ENCODE results near the gene TXNDC8. TPM values are rescaled to one million over a fixed set of nuclear protein-coding genes. Genes with fewer than 3 reads are reported as not detected.

TXNDC8 gene
- total and polyA plus RNA-seq, 2 of the 13 experiments (the other 11 are each of a cell fraction or from before 2014, with no cell fraction given) = not detected

DNA sequence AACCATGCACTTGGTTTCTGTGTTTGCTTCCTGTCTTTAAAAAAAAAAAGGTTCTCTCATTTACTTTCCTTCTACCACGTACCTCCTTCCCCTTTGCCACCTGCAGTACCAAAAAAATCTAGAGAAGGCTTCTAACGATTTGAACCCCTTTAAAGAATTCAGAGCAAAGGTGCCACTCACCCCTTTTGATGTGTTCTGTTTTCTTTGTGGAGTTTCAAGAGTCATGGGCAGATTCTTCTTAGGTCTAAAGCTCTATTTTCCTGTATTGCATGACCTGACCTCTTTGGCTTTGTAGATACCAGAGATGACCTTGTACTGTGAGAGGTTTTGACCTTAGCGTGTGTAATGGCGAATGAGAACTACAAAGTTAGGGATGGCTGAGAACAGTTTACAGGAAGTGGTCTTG, 29.0 kb downstream of the TXNDC8 start (continued):
- TF ChIP-seq, protein P1, sequence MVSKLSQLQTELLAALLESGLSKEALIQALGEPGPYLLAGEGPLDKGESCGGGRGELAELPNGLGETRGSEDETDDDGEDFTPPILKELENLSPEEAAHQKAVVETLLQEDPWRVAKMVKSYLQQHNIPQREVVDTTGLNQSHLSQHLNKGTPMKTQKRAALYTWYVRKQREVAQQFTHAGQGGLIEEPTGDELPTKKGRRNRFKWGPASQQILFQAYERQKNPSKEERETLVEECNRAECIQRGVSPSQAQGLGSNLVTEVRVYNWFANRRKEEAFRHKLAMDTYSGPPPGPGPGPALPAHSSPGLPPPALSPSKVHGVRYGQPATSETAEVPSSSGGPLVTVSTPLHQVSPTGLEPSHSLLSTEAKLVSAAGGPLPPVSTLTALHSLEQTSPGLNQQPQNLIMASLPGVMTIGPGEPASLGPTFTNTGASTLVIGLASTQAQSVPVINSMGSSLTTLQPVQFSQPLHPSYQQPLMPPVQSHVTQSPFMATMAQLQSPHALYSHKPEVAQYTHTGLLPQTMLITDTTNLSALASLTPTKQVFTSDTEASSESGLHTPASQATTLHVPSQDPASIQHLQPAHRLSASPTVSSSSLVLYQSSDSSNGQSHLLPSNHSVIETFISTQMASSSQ (IDR thresholded peaks at IDR 0.05; ENCODE audit: low read depth) = no peak
- TF ChIP-seq, protein P1 (CRISPR knock-in tag; IDR thresholded peaks at IDR 0.05; ENCODE audit: borderline replicate concordance) = no peak
- no peak for TF ChIP-seq ZSCAN20 (CRISPR knock-in tag; IDR thresholded peaks at IDR 0.05; ENCODE audit: borderline replicate concordance)
- TF ChIP-seq, protein P2, sequence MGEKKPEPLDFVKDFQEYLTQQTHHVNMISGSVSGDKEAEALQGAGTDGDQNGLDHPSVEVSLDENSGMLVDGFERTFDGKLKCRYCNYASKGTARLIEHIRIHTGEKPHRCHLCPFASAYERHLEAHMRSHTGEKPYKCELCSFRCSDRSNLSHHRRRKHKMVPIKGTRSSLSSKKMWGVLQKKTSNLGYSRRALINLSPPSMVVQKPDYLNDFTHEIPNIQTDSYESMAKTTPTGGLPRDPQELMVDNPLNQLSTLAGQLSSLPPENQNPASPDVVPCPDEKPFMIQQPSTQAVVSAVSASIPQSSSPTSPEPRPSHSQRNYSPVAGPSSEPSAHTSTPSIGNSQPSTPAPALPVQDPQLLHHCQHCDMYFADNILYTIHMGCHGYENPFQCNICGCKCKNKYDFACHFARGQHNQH (CRISPR knock-in tag; IDR thresholded peaks at IDR 0.05) = no peak
- no peak for TF ChIP-seq POLR2AphosphoS2 (IDR thresholded peaks at IDR 0.05; ENCODE audit: low read depth, low read length)
- TF ChIP-seq ZSCAN25 (CRISPR knock-in tag; IDR thresholded peaks at IDR 0.05) = no peak
- TF ChIP-seq, protein P3, sequence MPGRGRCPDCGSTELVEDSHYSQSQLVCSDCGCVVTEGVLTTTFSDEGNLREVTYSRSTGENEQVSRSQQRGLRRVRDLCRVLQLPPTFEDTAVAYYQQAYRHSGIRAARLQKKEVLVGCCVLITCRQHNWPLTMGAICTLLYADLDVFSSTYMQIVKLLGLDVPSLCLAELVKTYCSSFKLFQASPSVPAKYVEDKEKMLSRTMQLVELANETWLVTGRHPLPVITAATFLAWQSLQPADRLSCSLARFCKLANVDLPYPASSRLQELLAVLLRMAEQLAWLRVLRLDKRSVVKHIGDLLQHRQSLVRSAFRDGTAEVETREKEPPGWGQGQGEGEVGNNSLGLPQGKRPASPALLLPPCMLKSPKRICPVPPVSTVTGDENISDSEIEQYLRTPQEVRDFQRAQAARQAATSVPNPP (CRISPR knock-in tag; IDR thresholded peaks at IDR 0.05) = no peak
- TF ChIP-seq EP300 (IDR thresholded peaks at IDR 0.05; ENCODE audit: low read depth in 2 of 2, low read length in 2 of 2) = peak in 1 of 2 experiments; percentile 60; a peak in 1 of 4 replicates
- TF ChIP-seq EP300 (CRISPR knock-in tag; IDR thresholded peaks at IDR 0.05; ENCODE audit: borderline replicate concordance) = no peak
- TF ChIP-seq, protein P4, sequence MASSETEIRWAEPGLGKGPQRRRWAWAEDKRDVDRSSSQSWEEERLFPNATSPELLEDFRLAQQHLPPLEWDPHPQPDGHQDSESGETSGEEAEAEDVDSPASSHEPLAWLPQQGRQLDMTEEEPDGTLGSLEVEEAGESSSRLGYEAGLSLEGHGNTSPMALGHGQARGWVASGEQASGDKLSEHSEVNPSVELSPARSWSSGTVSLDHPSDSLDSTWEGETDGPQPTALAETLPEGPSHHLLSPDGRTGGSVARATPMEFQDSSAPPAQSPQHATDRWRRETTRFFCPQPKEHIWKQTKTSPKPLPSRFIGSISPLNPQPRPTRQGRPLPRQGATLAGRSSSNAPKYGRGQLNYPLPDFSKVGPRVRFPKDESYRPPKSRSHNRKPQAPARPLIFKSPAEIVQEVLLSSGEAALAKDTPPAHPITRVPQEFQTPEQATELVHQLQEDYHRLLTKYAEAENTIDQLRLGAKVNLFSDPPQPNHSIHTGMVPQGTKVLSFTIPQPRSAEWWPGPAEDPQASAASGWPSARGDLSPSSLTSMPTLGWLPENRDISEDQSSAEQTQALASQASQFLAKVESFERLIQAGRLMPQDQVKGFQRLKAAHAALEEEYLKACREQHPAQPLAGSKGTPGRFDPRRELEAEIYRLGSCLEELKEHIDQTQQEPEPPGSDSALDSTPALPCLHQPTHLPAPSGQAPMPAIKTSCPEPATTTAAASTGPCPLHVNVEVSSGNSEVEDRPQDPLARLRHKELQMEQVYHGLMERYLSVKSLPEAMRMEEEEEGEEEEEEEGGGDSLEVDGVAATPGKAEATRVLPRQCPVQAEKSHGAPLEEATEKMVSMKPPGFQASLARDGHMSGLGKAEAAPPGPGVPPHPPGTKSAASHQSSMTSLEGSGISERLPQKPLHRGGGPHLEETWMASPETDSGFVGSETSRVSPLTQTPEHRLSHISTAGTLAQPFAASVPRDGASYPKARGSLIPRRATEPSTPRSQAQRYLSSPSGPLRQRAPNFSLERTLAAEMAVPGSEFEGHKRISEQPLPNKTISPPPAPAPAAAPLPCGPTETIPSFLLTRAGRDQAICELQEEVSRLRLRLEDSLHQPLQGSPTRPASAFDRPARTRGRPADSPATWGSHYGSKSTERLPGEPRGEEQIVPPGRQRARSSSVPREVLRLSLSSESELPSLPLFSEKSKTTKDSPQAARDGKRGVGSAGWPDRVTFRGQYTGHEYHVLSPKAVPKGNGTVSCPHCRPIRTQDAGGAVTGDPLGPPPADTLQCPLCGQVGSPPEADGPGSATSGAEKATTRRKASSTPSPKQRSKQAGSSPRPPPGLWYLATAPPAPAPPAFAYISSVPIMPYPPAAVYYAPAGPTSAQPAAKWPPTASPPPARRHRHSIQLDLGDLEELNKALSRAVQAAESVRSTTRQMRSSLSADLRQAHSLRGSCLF (CRISPR knock-in tag; IDR thresholded peaks at IDR 0.05; ENCODE audit: borderline replicate concordance) = no peak
- no peak for TF ChIP-seq ZNF605 (CRISPR knock-in tag; IDR thresholded peaks at IDR 0.05)
- no peak for TF ChIP-seq ZNF3 (CRISPR knock-in tag; IDR thresholded peaks at IDR 0.05)
- TF ChIP-seq, protein P5, sequence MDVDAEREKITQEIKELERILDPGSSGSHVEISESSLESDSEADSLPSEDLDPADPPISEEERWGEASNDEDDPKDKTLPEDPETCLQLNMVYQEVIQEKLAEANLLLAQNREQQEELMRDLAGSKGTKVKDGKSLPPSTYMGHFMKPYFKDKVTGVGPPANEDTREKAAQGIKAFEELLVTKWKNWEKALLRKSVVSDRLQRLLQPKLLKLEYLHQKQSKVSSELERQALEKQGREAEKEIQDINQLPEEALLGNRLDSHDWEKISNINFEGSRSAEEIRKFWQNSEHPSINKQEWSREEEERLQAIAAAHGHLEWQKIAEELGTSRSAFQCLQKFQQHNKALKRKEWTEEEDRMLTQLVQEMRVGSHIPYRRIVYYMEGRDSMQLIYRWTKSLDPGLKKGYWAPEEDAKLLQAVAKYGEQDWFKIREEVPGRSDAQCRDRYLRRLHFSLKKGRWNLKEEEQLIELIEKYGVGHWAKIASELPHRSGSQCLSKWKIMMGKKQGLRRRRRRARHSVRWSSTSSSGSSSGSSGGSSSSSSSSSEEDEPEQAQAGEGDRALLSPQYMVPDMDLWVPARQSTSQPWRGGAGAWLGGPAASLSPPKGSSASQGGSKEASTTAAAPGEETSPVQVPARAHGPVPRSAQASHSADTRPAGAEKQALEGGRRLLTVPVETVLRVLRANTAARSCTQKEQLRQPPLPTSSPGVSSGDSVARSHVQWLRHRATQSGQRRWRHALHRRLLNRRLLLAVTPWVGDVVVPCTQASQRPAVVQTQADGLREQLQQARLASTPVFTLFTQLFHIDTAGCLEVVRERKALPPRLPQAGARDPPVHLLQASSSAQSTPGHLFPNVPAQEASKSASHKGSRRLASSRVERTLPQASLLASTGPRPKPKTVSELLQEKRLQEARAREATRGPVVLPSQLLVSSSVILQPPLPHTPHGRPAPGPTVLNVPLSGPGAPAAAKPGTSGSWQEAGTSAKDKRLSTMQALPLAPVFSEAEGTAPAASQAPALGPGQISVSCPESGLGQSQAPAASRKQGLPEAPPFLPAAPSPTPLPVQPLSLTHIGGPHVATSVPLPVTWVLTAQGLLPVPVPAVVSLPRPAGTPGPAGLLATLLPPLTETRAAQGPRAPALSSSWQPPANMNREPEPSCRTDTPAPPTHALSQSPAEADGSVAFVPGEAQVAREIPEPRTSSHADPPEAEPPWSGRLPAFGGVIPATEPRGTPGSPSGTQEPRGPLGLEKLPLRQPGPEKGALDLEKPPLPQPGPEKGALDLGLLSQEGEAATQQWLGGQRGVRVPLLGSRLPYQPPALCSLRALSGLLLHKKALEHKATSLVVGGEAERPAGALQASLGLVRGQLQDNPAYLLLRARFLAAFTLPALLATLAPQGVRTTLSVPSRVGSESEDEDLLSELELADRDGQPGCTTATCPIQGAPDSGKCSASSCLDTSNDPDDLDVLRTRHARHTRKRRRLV (CRISPR knock-in tag; IDR thresholded peaks at IDR 0.05) = no peak

All from HepG2 (cell line).